IMR-90 (cell line): Measurements from ENCODE around the gene PCAT6.

ENCODE experiments used
- CEBPB ChIP-seq: IDR thresholded peaks from 2 replicates; pipeline ENCODE4 v1.6.1; 2012; ENCODE audit warnings: low read depth, low read length, improper control_type of control experiment
- CHD1 ChIP-seq: IDR thresholded peaks from 2 replicates; pipeline ENCODE4 v1.6.1; 2012; ENCODE audit warnings: low read depth, low read length, improper control_type of control experiment
- CTCF ChIP-seq: conservative IDR thresholded peaks from 2 replicates; pipeline ENCODE4 v1.5.1; 2012; ENCODE audit warnings: mild to moderate bottlenecking, low read depth, low read length, improper control_type of control experiment
- ELK1 ChIP-seq: fragments of 150-350 bp; IDR thresholded peaks from 2 replicates; pipeline ENCODE4 v1.6.1; 2016; ENCODE audit warnings: low read depth, mild to moderate bottlenecking, low read length, moderate library complexity, borderline replicate concordance
- FOS ChIP-seq: fragments of 150-350 bp; IDR thresholded peaks from 2 replicates; pipeline ENCODE4 v1.6.1; 2016; ENCODE audit warnings: low read depth, low read length
- MAFK ChIP-seq: IDR thresholded peaks from 2 replicates; pipeline ENCODE4 v1.6.1; 2012; ENCODE audit warnings: low read depth, low read length, improper control_type of control experiment
- MXI1 ChIP-seq: IDR thresholded peaks from 2 replicates; pipeline ENCODE4 v1.6.1; 2012; ENCODE audit warnings: low read depth, mild to moderate bottlenecking, low read length, moderate library complexity, borderline replicate concordance
- POLR2A ChIP-seq: IDR thresholded peaks from 2 replicates; pipeline ENCODE4 v1.6.1; 2012; ENCODE audit warnings: mild to moderate bottlenecking, low read depth, low read length
- RAD21 ChIP-seq: IDR thresholded peaks from 2 replicates; pipeline ENCODE4 v1.6.1; 2012; ENCODE audit warnings: low read length, improper control_type of control experiment
- RCOR1 ChIP-seq: IDR thresholded peaks from 2 replicates; pipeline ENCODE4 v1.6.1; 2012; ENCODE audit warnings: mild to moderate bottlenecking, low read length, improper control_type of control experiment; ENCODE audit not compliant: insufficient replicate concordance
- RFX5 ChIP-seq: IDR thresholded peaks from 2 replicates; pipeline ENCODE4 v1.8.0; 2012; ENCODE audit warnings: low read depth, mild to moderate bottlenecking, low read length, moderate library complexity
- USF2 ChIP-seq: fragments of 150-350 bp; IDR thresholded peaks from 2 replicates; pipeline ENCODE4 v1.6.1; 2017; ENCODE audit warnings: mild to moderate bottlenecking, antibody characterized with exemption, low read length, low read depth

GRCh38 chr1:202848191-202848542 is 37.4 kb downstream of the PCAT6 start:
- no peak for TF ChIP-seq CEBPB
- TF ChIP-seq RFX5, result no peak
- no peak for TF ChIP-seq FOS
- no peak for TF ChIP-seq CHD1
- TF ChIP-seq CTCF, result no peak
- TF ChIP-seq MAFK, result no peak
- TF ChIP-seq MXI1, result no peak
- TF ChIP-seq POLR2A, result no peak
- no peak for TF ChIP-seq ELK1
- TF ChIP-seq USF2, result no peak
- TF ChIP-seq RCOR1, result no peak
- no peak for TF ChIP-seq RAD21
